ENCODE results near the gene GPATCH4. TPM values are rescaled to one million over a fixed set of nuclear protein-coding genes. Genes with fewer than 3 reads are reported as not detected.
"Not testable (repeated sequence)": the region's sequence is repeated elsewhere in the genome, so short reads cannot be mapped to it uniquely, and the experiment has no call there.

The GPATCH4 gene
- polyA plus RNA-seq, 3 donors = 35.3 to 41.2 (median 36.8) TPM

- DNase-seq (ENCODE audit: low read depth in 3 of 3, low spot score in 2 of 3) = no peak
These were observed 26.1 kb upstream of the GPATCH4 start for GRCh38 chr1:156627313-156627880.

DNA sequence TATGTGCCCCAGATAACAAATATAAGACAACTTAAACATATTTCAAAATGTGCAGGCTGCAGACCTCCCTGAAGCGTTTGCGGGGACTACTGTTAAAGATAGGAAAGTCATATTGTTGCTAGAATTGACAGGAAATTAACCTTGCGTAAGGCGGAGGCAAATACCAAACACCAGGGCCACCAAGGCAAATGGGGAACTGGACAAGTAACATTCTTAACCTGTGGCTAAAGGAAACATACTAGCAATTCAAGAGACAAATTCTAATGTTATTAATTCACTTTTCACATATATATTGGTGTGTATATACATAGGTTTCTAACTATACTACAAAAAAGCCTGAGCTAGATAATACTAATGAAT lies 24.8 kb upstream of the GPATCH4 start:
- DNase-seq (ENCODE audit: low read depth in 3 of 3, low spot score in 2 of 3) = no peak

- no peak for DNase-seq (ENCODE audit: low read depth in 3 of 3, low spot score in 2 of 3)
These were observed 24.3 kb upstream of the GPATCH4 start for GRCh38 chr1:156625436-156626078.

DNA sequence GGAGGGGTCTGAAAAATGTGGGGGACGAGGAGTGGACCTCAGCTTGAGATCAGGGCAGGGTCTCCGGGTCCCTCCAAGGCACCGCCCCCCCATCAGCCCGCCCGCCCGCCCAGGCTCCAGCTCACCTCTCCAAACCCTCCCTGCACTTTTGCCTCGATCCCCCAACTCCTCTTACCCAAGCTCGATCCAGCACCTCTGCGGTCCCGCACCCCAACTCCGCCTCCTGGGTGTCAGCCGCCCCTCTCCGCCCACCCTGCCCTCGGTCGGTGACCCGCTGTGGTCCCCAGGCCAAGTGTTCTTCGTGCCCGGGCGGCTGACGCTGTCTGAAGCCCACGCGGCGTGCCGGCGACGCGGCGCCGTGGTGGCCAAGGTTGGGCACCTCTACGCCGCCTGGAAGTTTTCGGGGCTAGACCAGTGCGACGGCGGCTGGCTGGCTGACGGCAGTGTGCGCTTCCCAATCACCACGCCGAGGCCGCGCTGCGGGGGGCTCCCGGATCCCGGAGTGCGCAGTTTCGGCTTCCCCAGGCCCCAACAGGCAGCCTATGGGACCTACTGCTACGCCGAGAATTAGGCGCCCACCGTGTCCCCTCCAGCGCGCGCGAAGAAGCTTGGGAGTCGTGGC lies 23.6 kb upstream of the GPATCH4 start:
- no peak for DNase-seq (ENCODE audit: low read depth in 3 of 3, low spot score in 2 of 3)

GRCh38 chr1:156623946-156624813 lies 22.9 kb upstream of the GPATCH4 start:
- DNase-seq (ENCODE audit: low read depth in 3 of 3, low spot score in 2 of 3) = no peak

- no peak for DNase-seq (ENCODE audit: low read depth in 3 of 3, low spot score in 2 of 3)
These were observed 21.5 kb upstream of the GPATCH4 start for GRCh38 chr1:156622581-156623297.

DNA sequence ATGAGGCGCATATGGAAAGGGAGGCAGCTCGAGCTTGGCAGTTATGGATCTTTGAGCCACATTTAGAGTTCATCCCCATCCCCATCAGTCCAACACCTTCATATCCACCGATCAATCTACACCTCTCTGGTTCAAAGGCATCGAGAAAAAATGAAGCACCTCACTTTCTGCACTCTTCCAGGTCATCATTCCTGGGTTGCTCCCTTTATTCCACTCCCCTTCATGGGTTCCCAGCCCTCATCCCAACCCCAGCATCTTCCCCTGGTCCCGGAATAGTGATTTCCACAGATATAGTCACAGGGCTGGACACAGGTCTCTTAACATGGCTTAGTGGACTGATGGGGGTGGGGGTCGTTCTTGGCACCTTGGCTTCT lies 18.3 kb upstream of the GPATCH4 start:
- no peak for DNase-seq (ENCODE audit: low read depth in 3 of 3, low spot score in 2 of 3)

- DNase-seq (ENCODE audit: low read depth in 3 of 3, low spot score in 2 of 3) = no peak
These were observed 17.7 kb upstream of the GPATCH4 start, which contains the start of gene HAPLN2 for GRCh38 chr1:156618853-156619581. TSS of gene HAPLN2 (plus strand) at chr1:156619415. CDS start at chr1:156623491, 4,076 bp downstream.

DNA sequence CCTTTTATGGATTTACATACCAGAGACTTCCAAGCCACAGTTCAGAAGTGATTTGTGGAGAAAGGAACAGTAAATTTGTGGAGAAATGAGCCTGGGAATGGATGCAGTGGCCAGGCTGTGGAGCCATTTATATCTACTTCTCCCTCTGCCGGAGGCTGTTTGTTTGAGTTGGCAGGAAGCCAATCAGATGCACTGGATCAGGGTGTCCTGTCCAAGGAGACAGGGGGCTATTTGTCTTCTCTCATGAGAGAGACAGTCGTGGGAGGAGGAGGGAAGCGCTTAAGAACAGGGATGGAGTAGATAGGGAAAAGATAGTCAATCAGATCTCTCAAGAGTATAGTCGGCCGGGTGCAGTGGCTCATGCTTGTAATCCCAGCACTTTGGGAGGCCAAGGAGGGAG lies 15.2 kb upstream of the GPATCH4 start:
- peak; percentile 74 to 85 (median 79) for DNase-seq (ENCODE audit: low read depth in 3 of 3, low spot score in 2 of 3)

DNA sequence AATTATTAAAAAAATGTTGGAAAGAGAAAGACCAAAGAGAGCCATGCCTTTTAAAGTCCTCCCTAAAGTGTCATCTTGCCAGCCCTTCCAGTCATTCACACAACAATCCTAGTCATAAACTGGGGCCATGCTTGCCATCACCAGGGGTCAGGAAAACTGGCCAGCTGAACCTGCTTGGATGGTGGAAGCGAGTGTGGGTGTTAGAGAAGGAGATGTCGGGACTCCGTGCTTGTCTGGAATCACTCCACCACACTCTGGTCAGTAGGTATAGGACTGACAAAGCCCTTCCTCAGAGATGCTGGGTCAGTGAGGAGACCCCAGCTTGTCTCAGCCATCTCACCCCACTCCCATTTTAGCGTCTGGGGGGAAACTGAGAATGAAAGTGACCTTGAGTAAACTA lies 14.7 kb upstream of the GPATCH4 start:
- no peak for DNase-seq (ENCODE audit: low read depth in 3 of 3, low spot score in 2 of 3)

DNA sequence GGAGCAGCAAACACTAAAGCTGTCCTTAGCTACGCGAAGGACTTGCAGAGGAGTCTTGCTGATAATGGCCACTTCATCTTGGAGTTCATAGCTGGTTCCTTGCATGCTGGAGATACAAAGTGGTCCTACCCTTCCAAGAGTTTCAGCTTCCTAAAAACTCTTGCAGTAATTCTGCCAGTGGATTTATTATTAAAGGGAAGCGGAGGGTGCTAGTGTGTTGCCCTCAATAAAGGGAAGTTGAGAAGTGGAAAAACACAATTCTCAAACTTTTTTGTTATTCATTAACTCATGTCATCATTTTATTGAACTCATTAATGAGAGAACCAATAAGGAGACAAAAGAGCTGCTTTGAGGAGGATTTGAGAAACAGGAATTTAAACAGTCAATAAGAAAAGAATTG lies 11.4 kb upstream of the GPATCH4 start:
- DNase-seq (ENCODE audit: low read depth in 3 of 3, low spot score in 2 of 3) = no peak

DNA sequence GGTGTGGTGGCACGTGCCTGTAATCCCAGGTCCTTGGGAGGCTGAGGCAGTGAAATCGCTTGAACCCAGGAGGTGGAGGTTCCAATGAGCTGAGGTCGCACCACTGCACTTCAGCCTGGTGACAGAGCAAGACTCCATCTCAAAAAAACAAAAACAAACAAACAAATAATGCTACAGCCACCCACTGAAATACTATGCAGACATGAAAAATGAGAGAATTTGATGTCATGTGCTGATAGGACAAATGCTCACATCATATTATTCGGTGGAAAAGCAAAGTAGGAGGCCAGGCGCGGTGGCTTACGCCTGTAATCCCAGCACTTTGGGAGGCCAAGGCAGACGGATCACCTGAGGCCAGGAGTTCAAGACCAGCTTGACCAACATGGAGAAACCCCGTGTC lies 8.8 kb upstream of the GPATCH4 start:
- not testable (repeated sequence) for DNase-seq (ENCODE audit: low read depth in 3 of 3, low spot score in 2 of 3)

DNA sequence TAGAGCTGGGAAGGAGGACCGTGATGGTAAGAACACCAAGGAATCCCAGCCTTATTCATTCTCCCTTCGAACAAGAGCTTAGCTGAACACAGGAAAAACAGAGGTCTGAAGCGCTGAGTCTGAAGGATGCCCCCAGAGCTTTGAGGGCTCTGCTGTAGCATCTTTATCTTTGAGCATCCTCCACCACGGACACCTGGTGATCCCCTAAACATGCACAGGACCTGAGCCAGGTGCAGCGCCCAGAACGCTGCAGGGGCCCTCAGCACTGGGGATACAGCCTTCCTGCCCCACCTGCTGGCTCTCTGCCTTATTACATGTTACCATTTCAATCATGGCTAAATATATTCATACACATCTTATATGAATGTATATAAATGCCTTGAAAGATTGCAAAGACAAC lies 7.7 kb upstream of the GPATCH4 start:
- no peak for DNase-seq (ENCODE audit: low read depth in 3 of 3, low spot score in 2 of 3)

DNA sequence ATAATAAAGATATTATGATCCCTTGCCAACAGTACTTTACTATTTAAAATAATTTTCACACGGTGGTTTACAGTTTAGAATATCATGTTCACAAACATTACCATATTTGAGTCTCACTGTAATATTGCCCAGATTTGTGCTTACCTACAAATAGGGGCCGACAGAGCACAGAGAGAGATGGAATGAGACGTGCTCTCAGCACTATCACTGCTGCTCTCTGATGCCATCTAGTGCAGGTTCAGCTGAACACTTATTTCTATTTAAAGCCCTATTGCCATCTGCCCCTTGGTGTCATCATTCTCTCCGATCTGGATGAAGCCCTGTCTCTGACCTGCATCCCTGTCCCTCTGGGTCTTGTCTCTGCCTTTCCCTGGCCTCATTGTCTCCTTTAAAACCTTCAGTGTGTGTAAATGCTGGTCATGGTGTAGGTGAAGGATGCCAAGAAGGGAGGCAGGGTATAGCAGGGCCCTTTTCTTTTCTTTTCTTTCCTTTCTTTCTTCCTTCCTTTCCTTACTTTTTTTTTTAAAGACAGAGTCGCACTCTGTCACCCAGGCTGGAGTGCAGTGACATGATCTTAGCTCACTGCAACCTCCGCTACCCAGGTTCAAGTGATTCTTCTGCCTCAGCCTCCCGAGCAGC lies 6.9 kb upstream of the GPATCH4 start:
- DNase-seq (ENCODE audit: low read depth in 3 of 3, low spot score in 2 of 3) = no peak

DNA sequence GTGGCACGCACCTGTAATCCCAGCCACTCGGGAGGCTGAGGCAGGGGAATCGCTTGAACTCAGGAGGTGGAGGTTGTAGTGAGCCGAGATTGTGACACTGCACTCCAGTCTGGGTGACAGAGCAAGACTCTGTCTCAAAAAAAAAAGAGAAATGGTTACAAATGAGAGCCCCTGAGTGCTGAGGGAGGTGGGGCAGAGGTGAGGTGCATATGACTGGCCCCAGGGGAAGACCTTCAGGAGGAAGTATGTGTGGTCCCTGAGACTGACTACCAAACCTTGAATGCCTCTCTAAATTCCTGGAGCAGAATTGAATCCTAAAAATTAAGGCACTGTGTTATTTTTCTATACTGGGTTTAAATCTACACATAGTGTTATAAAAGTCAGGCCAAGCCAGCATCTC lies 6.1 kb upstream of the GPATCH4 start:
- DNase-seq (ENCODE audit: low read depth in 3 of 3, low spot score in 2 of 3) = not testable (repeated sequence)

GRCh38 chr1:156602557-156602993 lies 1.3 kb upstream of the GPATCH4 start:
- DNase-seq (ENCODE audit: low read depth in 3 of 3, low spot score in 2 of 3) = no peak

- DNase-seq (ENCODE audit: low read depth in 3 of 3, low spot score in 2 of 3) = no peak
These were observed 613 bp upstream of the GPATCH4 start for GRCh38 chr1:156601892-156602291.

DNA sequence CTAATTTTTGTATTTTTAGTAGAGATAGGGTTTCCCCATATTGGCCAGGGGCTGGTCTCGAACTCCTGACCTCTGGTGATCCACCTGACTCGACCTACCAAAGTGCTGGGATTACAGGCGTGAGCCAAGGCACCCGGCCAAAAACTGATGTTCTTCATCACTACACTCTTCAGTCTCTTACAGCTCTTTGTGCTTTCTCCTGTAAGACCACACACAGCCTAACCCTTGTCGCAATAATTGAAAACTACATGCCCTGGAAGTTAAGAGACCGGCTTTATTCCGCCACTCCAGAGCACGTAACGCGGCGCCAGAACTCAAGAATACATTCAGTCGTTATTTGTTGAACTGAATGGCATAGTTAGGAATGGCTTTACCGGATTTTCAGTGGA lies 552 bp downstream of the GPATCH4 start:
- no peak for DNase-seq (ENCODE audit: low read depth in 3 of 3, low spot score in 2 of 3)

DNA sequence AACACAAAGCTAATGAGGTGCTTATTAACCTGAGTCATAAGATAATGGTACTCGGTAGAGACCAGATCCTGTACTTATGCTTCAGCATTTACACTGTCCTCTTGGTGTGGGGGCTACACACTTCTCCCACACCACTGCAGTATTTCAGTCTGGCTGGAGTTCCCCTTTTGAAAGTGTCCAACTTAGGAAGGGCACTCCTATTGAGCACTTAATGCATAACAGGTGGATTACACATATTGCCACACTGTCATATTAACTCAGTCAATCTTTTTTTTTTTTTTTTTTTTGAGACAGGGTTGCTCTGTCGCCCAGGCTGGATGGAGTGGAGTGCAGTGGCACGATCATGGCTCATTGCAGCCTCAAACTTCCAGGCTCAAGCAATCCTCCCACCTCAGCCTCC lies 1.5 kb downstream of the GPATCH4 start:
- DNase-seq (ENCODE audit: low read depth in 3 of 3, low spot score in 2 of 3) = no peak
